RPMI8226 (cell line): ENCODE measurements around the gene CECR2.

Experiments
- DNase-seq: peaks from one replicate; pipeline ENCODE4 v3.0.0-alpha.2; 2015

Gene CECR2

DNA sequence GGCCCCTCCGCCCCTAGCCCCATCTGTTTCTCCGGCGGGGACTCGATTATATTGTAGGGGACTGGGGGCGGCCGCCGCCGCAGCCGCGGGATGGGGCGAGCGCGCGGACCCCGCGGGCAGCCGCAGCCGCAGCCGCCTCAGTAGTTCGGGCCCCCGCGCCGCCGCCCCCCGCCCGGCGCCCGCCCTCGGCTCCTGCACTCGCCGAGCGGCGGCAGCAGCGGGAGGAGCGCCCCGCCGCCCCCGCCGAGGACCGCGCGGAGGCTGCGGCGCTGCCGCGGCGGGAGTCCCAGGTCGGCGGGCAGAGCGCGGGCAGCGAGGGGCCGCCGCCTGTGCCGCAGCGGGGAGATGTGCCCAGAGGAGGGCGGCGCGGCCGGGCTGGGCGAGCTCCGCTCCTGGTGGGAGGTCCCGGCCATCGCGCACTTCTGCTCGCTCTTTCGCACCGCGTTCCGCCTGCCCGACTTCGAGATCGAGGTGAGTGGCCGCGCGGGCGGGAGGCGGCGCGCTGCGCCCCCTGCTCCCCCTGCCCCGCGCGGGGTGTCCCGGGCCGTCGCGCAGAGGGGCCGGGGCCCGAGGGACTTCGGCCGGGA is at the start of gene CECR2:
Gene CECR2 (plus strand): TSS at position 22 of the 587 bp plus-strand sequence. CDS start 324 bp downstream, at position 346.
- DNase-seq, result no peak

DNA sequence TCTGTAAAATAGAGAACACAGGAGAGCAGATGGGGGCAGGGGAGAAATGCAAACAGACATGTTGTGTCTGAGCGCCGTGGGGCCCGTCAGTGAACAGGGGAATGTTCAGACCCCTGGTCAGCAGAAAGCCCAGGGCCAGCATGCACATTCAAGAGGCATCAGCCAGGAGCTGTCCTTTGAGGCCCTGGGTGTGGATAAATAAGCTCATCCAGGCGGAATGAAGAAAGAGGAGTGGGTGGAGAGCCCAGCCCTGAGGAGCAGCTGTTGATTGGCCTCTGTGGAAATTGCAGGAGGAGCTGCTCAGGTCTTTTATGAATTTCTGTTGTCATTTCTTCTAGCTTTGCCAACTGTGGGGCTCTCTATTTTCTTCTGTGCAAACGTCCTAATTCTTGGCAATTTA is 49.7 kb upstream of the CECR2 start:
- no peak for DNase-seq

DNA sequence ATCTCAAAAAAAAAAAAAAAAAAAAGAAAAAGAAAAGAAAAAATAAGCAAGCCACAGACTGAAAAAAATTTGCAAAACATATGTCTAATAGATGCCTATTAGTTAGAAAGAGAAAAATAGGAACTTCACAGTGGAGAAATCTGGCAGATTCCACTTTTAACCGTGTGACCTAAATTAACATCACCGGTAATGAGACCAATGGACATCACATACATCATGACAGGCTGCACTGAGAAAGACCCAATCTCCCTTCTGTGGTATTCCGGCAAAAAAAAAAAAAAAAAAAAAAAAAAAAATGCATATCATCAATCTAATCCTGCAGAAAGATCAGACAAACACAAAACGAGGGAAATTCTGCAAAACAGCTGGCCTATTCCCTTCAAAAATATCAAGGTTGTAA is 46.7 kb upstream of the CECR2 start:
- DNase-seq, result no peak

DNA sequence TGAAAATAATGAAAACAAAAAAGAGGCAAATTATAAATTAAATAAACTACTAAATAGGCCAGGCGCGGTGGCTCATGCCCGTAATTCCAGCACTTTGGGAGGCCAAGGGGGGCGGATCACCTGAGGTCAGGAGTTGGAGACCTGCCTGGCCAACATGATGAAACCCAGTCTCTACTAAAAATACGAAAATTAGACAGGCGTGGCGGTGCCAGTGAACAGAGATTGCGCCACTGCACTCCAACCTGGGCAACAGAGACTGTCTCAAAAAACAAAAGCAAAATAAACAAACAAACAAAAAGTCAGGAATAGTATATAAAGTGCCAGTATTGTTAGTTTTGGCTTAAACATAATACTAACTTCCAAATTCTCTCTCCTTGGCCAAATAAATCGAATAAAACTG is 37.6 kb upstream of the CECR2 start:
- DNase-seq, result no peak

DNA sequence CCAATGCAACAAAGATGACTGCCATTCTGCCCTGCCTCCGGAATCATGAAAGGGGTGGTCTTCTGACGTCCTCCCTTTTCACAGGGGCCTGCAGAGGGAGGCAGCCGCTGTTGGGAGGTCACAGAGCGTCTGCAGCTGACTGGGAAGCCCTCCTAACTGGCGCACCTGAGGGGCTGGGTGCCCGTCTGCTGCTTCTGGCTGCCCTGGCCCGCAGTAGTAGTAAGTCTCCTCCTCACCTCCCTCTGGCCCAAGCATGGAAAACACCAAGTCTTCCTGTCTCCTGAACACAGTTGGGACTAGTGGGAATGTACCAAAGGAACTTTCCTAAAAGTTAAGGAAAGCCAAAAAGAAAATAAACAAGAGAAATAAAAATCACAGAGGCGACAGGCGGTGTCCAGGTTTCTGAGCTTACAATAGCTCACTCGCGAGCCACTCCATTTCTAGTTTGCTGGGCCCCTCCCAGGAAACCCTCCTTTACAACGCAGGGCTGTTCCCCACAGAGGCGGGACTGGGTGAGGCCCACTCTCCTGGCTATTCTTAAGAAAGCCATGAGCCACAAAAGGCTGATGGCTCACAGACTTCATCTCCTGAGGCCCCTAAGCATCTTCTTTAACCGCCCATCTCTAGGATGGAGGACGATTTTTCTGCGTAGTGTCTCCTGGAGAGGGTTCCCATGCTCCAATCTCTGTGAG is 37.0 kb upstream of the CECR2 start:
- no peak for DNase-seq

DNA sequence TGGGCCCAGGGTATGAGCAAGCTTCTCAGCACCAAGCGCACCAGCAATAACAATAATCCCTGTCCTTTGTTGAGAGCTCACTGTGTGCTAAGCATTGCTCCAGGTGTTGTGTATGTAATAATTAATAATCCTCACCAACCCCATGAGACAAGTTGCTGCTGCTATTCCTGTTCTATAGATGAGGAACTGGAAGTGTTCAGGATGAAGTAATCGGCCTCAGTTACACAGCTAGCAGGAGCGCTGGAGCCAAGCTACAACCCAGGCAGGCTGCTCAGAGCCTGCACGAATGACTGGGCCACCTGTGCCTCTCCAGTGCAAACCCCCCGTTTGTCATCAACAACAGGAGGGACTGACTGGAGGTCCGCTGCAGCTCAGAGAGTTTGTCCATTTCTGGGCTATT is 35.2 kb upstream of the CECR2 start:
- no peak for DNase-seq

DNA sequence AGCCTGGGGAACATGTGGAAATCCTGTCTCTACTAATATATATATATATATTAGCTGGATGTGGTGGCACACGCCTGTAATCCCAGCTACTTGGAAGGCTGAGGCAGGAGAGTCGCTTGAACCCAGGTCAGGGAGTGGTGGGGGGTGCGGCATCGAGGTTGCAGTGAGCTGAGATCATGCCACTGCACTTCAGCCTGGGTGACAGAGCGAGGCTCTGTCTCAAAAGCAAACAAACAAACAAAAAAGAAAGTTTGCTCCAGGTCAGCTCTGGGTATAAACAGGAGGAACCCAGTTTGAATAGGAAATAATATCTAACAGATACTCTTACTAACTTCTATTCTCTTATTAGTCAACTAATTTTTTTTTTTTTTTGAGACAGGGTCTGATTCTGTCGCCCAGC is 34.3 kb upstream of the CECR2 start:
- no peak for DNase-seq

DNA sequence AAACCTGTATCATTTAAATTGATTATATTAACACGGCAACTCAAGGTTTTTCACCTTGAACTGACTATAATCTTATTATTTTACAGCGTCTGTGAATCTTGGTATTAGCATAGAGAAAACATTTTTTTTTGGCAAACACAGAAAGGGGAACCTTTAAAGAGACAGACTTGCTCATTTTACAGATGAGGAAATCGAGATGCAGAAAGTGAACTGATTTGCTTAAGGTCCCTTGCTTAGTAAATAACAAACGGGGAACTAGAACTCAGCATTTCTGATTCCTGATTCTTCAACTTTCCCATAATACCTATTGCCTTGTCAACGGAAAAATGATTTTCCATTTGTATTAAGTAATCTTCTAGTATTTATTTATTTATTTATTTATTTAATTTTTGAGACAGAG is 33.2 kb upstream of the CECR2 start:
- DNase-seq, result no peak

DNA sequence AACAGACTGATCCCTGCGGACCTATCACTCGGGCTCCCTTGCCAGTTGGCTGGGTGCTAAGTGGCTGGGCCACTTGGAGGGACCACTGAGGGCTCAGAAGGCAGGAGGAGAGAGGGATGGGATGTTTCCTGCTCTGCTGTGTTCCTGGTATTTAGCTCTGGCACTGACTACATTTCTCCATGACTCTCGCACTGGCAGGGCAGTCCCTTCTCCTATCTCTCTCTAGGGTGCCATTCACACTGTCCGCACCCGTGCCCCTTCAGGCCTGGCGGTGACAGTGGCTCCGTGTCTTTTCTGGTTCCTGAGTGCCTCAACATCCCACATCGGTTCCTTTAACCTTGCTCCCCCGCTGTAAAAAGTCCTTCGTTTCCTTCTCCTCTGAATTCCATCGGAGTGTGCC is 31.6 kb upstream of the CECR2 start:
- DNase-seq, result no peak

DNA sequence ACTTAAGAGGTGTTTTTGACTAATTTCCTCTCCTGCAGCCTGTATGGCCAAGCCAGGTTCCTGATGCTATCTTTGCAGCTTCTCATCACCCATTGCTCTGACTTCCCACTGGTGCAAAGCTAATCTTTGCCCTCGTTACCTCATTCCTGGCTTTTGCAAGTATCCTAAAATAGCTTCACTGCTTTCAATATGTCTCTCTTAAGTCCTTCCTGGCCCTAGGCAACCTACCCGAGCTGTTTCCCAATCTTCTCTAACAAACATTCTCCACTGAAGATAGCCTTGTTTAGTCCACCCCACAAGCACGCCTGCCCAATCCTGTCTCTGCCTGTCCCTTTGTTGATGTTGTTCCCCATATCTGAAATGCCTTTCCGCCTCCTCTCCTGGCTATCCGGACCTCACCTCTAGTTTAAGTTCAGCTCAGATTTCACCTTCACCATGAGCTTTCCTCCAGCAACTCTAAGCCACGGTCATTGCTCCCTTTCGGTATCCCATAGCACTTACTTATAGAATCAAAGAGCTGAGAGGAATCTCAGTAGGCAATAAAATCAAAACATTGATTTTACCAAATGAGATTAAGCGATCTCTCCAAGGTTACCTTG is 30.1 kb upstream of the CECR2 start:
- DNase-seq, result no peak

DNA sequence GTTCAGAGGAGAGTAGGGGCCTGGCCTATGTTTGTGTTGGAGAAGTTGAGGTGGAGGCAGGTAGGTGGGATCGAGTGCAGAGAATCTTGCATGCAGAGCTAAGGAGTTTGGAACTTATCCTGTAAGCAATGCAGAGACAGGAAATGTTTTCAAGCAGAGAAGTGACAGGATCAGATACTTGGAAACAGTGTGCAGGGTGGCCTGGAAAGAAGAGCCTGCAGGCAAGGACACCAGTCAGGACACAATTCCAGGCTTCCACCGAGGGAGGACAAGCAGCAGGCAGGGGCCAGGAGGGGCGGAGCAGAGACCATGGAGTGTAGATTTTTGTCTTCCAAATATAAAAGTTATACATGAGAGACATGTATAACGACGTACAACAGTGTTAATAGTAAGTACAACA is 26.9 kb upstream of the CECR2 start:
- no peak for DNase-seq

DNA sequence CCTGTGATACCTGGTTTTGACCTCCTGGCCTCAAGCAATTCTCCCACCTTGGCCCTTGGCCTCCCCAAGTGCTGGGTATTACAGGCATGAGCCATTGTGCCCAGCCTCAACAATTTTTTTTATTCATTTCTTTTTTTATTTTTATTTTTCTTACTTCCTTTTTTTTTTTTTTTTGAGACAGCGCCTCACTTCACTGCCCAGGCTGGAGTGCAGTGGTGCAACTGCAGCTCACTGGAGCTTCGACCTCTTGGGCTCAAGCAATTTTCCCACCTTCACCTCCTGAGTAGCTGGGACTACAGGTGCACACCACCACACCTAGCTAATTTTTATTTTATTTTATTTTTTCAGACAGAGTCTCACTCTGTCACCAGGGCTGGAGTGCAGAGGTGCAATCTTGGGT is 25.5 kb upstream of the CECR2 start:
- DNase-seq, result no peak

DNA sequence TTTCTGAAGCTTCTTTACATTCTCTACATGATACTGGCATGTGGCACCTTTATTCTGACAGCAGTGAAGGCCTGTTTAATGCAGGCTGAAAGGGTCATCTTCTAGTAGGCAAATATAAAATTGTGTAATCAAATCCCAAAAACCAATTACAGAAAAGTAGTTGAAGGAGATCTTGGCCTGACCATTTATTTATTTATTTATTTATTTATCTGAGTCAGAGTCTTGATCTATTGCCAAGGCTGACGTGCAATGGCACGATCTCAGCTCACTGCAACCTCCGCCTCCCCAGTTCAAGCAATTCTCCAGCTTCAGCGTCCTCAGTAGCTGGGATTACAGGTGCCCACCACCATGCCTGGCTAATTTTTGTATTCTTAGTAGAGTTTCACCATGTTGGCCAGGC is 22.7 kb upstream of the CECR2 start:
- no peak for DNase-seq

DNA sequence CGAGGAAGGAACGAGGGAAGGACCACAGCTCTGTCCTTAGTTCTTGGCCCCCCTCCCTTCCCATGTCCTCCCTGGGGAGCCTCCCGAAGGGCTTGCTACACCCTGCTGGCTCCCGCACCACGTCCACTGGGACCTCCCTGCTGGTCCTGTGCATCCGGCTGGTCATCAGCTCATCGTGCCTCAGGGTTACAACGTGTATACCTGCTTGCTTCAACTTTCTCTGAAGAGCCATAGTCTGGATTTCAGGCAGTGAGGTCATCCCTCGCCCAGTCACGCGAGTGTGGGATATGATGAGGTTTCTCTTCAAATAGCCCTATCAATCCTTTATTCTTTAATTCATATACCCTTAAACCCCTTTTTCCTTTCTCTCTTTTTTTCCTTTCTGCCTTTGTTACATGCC is 21.5 kb upstream of the CECR2 start:
- DNase-seq, result no peak

DNA sequence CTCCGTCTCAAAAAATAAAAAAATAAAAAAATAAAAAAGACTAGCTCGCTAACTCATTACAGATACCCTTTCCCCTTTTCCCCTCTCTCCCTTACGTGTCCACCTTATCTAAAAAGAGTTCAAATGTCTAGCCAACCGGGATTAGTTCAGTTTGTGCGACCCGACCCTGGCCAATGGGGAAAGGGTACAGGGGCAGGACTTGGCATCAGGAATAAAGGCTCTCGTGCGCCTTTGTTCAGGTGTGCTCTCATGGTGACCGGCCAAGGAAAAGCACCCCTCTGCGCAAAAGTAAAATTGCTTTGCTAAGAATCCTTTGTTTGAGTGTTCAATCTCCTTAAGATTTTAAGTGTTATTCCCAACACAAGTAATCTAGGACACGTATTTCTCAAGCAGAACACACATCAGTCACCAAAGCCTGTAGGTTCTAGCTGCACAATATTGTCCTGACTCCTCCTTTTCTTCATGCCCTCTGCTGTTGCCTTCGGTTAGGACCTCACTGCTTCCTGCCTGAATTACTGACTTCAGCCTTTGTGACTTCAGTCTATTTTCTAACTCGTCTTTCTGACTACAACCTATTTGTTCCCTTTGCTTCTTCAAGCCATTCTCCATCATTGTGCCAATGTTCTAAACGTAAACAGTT is 20.7 kb upstream of the CECR2 start:
- no peak for DNase-seq

DNA sequence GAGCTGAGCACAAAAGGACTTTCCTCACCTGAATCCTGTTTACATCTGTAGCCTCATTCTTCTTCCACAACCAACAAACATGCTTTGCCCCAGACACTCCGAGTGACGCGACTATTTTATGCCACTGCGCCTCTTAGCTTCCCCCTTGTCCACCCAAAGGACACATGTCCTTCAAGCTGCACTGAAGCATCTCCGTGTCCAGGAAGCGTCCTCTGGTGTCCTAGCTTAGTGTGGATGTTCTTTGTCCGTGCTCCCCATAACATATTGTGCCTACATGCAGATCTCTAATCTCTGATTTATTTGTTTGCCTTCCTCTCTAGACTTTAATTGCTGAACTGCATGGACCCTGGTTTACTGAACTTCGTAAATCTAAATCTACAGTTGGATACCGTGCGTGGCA is 20.1 kb upstream of the CECR2 start:
- DNase-seq, result no peak

DNA sequence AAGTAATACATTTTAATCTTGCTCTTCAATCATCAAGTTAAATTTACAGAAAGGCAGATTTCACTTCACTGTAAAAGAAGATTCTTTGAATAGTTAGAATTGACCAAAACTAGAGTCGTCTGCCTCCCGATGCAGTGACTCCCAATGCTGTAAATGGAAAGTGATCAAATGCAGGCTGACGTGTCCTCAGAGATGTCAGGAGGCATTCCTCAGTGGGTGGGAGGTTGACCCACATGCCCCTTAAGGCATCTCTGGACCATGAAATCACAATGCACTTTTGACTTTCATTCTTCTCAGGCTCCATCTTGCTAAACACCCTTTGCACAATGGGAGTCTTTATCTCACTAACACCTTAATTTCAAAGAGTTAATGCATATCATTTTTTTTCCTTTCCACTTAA is 19.0 kb upstream of the CECR2 start:
- DNase-seq, result no peak

DNA sequence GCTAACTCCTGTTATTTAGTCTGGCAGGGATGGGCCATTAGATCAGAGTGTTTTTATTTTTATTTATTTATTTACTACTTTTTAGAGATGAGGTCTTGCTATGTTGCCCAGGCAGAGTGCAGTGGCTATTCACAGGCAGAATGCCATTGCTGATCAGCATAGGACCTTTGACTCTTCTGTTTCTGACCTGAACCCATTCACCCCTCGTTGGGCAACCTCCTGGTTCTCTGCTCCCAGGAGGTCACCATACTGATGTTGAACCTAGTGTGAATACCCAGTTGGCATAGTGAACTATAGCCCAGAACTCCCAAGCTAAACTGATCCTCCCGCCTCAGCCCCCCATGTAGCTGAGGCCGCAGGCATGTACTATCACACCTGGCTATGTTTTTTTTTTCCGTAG is 16.5 kb upstream of the CECR2 start:
- no peak for DNase-seq

DNA sequence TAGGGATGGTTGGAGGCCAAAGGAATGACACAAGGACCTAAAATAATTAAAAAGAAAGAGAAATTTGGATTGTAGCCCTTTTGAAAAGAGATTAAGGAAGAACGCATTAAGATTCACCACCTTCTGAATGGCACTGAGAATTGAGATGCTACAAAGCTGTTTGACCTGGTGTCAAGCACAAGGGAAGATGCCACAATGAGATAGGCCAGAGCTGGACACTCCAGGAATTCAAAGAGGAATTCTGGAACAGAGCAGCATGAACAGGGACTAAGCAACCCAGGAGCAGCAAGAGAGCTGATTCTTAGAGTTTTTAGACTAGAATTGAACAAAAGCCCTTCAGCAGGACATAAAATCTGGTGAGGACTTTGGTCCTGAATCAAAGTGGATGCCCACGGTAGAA is 11.6 kb upstream of the CECR2 start:
- no peak for DNase-seq

DNA sequence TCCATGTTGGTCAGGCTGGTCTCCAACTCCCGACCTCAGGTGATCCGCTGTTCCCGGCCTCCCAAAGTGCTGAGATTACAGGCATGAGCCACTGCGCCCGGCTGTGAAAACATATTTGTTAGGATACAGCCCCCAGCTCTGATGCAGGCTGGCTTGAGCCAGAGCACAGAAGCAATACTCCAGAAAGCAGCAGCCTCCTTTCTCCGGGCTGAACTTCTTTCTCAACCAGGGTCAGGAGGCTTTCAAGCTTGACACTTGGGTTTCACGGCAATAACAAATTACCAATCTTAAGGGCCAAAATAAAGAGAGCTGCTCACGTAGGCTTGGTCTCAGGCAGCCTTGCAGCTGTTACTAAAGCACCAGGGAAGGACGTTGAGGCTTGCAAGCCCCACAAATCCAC is 10.8 kb upstream of the CECR2 start:
- DNase-seq, result no peak

DNA sequence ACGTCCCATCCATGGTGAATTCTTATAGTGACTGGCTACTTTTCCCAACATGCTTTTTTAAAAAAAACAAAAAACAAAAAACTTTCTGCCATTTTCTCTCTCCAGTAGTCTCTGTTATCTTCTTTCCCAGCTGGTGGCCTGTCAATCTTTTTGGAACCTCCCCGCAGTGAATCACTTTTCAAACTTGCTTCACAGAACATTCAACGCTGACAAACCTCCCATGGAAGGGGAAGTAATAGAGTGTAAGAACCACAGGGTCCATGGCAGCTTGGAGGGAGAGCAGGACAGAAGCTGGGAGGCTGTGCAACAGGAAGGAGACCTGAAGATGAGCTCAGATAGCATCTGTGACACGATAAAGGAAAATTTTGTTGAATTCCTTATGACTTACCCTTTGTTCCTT is 9.8 kb upstream of the CECR2 start:
- DNase-seq, result no peak

DNA sequence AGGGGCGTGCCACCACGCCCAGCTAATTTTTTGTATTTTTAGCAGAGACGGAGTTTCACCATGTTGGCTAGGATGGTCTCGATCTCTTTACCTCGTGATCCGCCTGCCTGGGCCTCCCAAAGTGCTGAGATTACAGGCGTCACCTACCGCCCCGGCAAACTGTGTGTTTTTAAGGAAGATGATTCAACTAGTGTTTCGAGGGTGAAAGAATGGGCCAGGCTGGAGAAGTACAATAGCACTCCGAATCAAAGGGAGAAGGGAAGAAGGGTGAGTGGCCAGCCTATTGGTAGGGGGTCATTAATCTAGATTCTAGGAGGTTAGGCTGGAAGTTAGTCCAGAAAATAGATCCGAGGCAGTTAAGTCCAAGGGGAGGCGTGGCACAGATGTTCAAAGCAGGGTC is 2.9 kb upstream of the CECR2 start:
- DNase-seq, result no peak

DNA sequence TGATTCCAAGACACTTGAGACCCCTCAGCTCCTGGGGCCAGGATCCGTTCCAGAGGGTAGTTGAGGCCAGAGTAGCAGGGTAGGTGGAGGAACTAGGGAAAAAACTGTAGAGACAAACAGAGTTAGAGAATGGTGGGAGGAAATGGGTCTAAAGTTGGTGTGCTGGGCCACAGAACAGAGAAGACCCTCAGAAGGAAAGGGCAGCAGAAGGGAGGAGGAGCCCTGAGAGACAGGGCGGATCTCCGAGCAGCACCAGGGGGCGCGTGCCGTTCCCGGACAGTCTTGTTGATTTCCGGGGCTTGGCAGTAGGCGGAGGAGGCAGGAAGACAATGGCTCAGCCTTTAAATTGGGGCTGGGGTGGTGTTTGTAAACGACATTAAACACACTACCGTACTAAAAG is 2.4 kb upstream of the CECR2 start:
- no peak for DNase-seq

DNA sequence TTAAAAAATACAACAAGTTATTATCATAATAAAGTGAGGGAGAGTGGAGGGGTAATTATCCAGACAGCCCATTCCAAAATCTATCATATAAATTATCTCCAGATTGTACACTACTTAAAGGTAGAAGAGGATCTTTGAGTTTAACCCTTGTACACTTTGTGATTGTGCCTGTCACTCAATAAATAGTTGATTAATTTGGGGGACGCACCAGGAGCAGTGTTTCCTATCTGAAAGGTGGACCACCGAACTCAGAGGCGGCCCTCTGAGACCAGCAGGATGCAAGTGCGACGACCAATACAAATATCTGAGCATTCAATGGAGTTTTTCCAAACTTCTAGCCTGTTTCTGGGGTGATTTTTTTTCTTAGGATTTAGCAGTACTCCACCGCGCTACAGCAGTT is 1.1 kb upstream of the CECR2 start:
- no peak for DNase-seq
